NCI-H2107 treated with DMSO at 0.1 percent for 48 hours (cell line): ENCODE data around the gene HOOK2.
"Not testable (repeated sequence)": the region's sequence is repeated elsewhere in the genome, so short reads cannot be mapped to it uniquely, and the experiment has no call there.

Source experiments
- DNase-seq: peaks from one replicate; lab custom pipeline; 2025; ENCODE audit not compliant: unreplicated experiment; lab: John Stamatoyannopoulos, UW

Gene HOOK2

DNA sequence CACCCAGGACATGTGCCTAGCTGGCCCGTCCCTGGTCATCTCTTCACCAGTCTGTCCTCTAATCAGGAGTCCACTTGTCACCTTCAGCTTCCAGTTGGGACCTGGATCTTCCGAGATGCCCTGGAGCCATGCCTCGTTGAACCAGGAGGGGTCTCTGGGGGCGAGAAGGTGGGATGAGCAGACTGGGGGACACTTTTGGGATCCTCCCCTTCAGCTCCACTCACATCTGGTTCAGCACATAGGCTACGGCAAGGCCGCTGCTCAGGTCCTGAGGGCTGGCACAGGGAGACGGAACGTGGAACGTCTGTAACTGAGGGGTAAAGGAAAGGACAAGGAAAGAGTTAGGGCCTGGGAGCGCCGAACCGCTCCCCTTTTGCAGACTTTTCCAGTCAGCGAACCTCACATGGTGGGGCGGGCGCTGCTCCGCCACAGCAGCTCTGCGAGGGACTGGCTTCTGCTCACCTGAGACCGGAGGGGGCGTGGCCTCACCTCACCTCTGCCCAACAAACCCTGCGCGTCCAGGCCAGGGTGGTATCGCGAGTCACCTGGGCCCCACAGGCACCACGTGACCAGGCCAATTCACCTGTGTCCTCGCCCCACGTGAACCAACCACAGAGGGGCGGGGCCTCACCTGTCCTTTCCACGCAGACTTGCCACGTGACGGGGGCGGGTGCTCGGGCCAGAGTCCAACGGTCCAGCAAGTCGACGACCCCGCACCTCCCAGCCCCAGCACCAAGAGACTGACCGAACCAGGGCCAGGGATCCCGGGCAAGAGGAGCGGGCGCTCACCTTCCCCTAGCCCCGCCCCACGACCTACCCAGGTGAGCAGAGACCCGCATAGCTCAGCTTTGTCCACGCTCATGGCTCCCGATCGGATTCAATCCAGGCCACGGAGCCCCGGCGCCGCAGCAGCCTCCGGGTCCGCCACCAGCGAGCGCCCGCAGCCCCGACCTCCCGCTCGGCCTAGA is at the start of gene HOOK2:
TSS of gene HOOK2 (minus strand) at position 965 of the 968 bp plus-strand sequence. CDS start at position 862, 103 bp downstream.
- DNase-seq: peak; percentile 55

- no peak for DNase-seq
These were observed 46.4 kb upstream of the HOOK2 start for GRCh38 chr19:12821761-12822160.

DNA sequence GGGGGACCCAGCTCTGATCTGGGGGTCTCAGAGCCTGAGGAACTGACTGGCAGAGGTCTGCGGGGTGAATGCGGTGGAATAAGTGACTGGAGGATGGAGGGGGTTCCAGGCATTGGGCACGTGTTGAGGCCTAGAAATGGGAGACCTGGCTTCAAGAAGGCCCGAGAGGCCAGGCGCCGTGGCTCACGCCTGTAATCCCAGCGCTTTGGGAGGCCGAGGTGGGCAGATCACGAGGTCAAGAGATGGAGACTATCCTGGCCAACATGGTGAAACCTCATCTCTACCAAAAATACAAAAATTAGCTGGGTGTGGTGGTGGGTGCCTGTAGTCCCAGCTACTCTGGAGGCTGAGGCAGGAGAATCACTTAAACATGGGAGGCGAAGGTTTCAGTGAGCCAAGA is 42.5 kb upstream of the HOOK2 start:
- not testable (repeated sequence) for DNase-seq

DNA sequence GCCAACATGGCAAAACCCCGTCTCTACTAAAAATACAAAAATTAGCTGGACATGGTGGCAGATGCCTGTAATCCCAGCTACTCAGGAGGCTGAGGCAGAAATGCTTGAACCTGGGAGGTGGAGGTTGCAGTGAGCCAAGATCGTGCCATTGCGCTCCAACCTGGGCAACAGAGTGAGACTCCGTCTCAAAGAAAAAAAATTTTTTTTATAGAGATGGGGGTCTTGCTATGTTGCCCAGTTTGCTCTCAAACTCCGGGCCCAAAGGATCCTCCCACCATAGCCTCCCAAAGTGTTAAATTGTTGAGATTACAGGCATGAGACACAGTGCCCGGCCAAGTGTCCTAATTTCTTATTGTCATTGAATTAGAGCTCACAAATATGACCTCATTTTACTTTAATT is 41.8 kb upstream of the HOOK2 start:
- DNase-seq: not testable (repeated sequence)

- no peak for DNase-seq
These were observed 39.7 kb upstream of the HOOK2 start for GRCh38 chr19:12815088-12815487.

GRCh38 chr19:12806242-12807081 is 31.1 kb upstream of the HOOK2 start, which contains the start of gene RNASEH2A:
RNASEH2A (plus strand) TSS chr19:12806584; CDS start chr19:12806674, 90 bp downstream.
- peak; percentile 67 for DNase-seq

GRCh38 chr19:12804051-12804450 is 28.7 kb upstream of the HOOK2 start:
- DNase-seq: no peak

DNA sequence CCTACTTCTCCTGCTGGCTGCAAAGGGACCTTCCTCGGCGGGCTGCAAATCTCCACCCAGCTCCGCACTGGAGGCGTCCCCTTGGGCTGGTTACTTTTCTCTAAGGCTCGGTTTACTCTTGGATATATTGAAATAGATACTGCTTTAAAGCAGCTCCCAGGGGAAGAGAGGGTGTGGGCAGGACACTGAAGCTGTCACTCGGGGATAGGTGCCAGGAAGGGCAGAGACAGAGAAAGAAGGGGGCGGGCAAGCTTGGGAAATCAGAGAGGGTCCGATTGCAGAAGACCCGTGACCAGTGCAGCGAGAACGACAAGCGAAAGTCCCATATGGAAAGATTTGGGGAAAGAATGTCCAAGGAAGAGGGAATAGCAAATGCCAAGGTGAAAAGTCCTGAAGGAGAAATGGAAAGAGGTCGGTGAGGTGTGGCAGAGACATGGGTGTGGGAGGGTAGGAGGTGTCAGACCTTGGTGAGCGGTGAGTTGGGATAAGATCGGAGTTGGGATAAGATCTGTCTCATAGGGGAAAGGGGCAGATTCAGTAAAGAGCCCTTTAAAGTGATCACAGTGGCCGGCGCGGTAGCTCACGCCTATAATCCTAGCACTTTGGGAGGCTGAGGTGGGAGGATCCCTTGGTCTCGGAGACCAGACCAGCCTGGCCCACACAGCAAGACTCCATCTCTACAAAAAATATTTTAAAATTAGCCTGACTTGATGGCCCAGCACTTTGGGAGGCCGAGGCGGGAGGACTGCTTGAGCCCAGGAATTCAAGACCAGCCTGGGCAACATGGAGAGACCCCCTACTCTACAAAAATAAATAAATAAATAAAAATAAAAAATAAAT is 27.1 kb upstream of the HOOK2 start:
- peak; percentile 42 for DNase-seq

DNA sequence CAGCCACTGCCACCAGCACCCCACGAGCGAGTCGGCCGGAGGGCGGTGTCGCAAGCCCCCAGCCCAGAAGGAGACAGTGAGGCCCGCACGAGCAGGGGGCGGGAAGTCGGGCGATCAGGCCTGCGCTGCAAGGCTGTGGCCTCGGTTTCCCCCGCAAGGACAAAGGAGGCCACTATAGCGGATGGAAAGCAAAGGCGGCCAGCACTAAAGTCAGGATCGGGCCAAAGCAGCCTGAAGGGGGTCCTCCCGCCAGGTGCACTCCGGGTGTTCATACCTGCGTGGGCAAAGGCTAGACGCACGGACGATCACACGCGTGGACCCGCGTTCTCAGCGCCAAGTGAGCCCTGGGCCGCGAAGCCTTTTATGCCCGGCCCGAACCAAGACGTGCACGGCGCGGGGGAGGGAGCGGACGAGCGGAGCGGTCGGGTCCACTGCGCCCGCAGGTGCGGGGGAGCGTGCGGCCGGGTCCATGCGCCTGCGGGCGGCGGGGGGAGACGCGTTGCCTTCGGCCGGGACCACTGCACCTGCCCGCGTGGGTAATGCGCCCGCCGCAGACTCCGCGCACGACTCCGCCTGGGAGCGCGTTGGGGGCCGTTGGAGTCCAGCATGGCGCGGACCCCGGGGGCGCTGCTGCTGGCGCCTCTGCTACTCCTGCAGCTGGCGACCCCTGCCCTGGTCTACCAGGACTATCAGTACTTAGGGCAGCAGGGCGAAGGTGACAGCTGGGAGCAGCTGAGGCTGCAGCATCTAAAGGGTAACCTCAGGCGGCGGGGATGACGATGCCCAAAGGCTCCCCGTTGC is 26.3 kb upstream of the HOOK2 start, which contains the start of the genes PRDX2 and THSD8:
TSS of gene PRDX2 (minus strand) at position 335 of the 801 bp plus-strand sequence. CDS start 539 bp downstream, outside the sequence.
TSS of gene THSD8 (plus strand) at position 604 of the 801 bp plus-strand sequence. CDS start at position 607, 3 bp downstream.
- DNase-seq: peak; percentile 56

DNA sequence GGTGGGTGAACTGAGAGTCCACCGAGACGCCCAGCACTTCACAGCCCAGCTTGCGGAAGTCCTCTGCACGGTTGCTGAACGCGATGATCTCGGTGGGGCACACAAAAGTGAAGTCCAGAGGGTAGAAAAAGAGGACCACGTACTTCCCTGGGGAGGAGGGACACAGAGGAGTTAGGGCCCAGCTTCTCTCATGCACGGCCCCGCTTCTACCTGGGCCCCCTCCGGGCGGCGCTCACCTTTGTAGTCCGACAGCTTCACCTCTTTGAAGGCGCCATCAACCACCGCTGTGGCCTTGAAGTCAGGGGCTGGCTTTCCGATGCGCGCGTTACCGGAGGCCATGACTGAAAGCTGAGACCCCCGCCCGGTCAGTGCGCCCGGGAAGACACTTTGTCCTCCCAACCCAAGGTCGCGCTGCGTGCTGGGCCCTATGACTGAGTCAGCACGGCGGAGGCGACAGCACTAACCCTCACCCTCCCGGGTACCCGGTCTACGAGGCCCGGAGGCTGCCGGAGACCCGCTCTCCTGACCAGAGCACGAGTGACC is 25.6 kb upstream of the HOOK2 start:
- DNase-seq: peak; percentile 17

- DNase-seq: no peak
These were observed 25.1 kb upstream of the HOOK2 start for GRCh38 chr19:12800466-12800770.

DNA sequence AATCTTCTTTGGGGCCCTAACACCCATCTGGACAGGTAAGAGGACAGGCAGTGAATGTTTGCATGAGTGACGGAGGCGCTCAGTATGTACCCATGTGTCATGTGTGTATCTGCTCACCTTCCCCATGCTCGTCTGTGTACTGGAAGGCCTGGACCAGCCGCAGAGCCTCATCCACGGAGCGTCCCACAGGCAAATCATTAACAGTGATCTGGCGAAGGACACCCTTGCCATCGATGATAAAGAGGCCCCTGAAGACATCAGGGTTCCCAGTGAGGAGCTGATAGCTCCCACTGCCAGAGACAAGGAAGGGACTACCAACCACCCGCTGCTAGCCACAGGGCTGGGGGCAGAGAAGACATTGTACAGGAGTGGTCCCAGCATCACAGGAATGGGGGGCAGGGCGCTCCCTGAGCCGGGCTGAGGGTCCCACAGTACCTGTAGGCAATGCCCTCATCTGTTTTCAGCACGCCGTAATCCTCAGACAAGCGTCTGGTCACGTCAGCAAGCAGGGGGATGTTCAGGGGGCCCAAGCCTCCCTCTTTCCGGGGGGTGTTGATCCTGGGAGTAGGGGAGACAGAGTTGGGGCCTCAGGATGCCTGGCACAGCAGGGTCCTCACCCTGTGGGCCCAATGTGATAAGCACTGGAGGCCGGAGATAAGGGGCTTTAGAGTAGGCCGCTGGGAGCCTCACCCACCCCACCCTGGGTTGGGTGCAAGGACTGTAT is 24.6 kb upstream of the HOOK2 start:
- no peak for DNase-seq

DNA sequence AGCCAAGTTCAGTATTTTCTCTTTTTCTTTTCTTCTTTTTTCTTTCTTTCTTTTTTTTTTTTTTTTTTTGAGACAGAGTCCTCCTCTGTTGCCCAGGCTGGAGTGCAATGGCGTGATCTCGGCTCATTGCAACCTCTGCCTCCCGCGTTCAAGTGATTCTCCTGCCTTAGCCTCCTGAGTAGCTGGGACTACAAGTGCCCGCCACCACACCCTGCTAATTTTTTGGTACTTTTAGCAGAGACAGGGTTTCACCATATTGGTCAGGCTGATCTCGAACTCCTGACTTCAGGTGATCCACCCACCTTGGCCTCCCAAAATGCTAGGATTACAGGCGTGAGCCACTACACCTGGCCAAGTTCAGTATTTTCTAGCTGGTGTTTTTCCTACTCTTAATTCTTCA is 22.3 kb upstream of the HOOK2 start:
- not testable (repeated sequence) for DNase-seq

GRCh38 chr19:12797141-12797587 is 21.8 kb upstream of the HOOK2 start:
- DNase-seq: no peak

GRCh38 chr19:12796146-12797071 is 21.1 kb upstream of the HOOK2 start:
- DNase-seq: peak; percentile 65

GRCh38 chr19:12794971-12795381 is 19.6 kb upstream of the HOOK2 start:
- DNase-seq: no peak

DNA sequence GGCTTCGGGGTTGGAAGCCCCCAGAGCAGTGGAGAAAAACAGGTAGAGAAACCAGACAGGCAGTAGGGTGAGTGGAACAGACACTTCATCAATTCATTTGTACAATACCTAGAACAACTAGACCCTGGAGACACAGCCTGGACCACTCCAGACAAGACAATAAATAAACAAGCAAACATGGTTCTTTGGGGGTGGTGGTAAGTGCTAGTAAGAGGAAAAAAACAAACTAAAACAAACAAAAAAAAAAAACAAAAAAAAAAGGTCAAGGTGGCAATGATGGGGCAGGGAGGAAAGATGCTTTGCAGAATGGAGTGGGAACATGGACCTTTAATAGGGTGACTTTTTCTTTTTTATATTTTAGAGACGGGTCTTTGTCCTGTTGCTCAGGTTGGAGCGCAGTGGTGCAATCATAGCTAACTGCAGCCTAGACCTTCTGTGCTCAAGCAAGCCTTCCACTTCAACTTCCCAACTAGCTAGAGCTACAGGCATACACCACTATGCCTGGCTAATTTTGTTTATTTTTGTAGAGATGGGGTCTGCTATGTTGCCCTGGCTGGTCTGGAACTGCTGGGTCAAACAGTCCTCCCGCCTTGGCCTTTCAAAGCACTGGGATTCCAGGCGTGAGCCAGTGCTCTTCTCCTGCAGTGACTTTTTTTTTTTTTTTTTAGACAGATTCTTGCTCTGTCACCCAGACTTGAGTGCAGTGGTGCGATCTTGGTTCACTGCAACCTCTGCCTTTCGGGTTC is 19.0 kb upstream of the HOOK2 start:
- no peak for DNase-seq
